ENCODE results near the gene DHRS7C. TPM values are rescaled to one million over a fixed set of nuclear protein-coding genes. Genes with fewer than 3 reads are reported as not detected.

Gene DHRS7C
- total RNA-seq, 1 experiment from 2014 or later = not detected

- Mint-ChIP-seq H3K4me3 (ENCODE audit: unreplicated experiment) (no peak overlapping the region), H3K27me3 (ENCODE audit: insufficient read depth, unreplicated experiment) (no peaks in the 10 kb centered on the region), H3K27ac (ENCODE audit: low read depth, unreplicated experiment) (no peak overlapping the region), H3K36me3 (ENCODE audit: insufficient read depth, unreplicated experiment) (no peaks in the 10 kb centered on the region), H3K9me3 (ENCODE audit: unreplicated experiment) (peaks cover 5% of the 10 kb centered on the region), H3K4me1 (ENCODE audit: insufficient read depth, unreplicated experiment) (no peaks in the 10 kb centered on the region)
- TF ChIP-seq CTCF (IDR thresholded peaks at IDR 0.05; ENCODE audit: unreplicated experiment) = no peak
- POLR2A ChIA-PET = interaction anchor here (0.5 kb wide), 1 partner anchor 201 kb away, joined by 3 read pairs; the partner anchor contains the start of gene STX8
- no TSS peak for BruUV-seq (replicated peaks)
- DNase-seq (ENCODE audit: unreplicated experiment) = no peak
- intact Hi-C loops (cut with micrococcal nuclease) = no loop called here
- CTCF ChIA-PET = interaction anchor here (0.8 to 1.1 kb wide), 3 partner anchors 8 to 152 kb away, joined by 3 read pairs; no protein-coding TSS in a partner anchor
Observed at GRCh38 chr17:9776911-9777310, 14.5 kb downstream of the DHRS7C start.

GRCh38 chr17:9772658-9773057, 18.7 kb downstream of the DHRS7C start:
- Mint-ChIP-seq H3K36me3 (ENCODE audit: insufficient read depth, unreplicated experiment) (peaks cover 4% of the 10 kb centered on the region), H3K9me3 (ENCODE audit: unreplicated experiment) (peaks cover 5% of the 10 kb centered on the region), H3K27me3 (ENCODE audit: insufficient read depth, unreplicated experiment) (no peaks in the 10 kb centered on the region), H3K27ac (ENCODE audit: low read depth, unreplicated experiment) (no peak overlapping the region), H3K4me1 (ENCODE audit: insufficient read depth, unreplicated experiment) (no peaks in the 10 kb centered on the region), H3K4me3 (ENCODE audit: unreplicated experiment) (no peak overlapping the region)
- intact Hi-C loops (cut with micrococcal nuclease) = no loop called here
- DNase-seq (ENCODE audit: unreplicated experiment) = no peak
- BruUV-seq (replicated peaks) = no TSS peak
- ChIA-PET CTCF (interaction anchor here (0.6 to 2.1 kb wide), 5 partner anchors 8 to 825 kb away, joined by 3 to 8 read pairs (median 3); partner anchors contain the start of gene DHRS7C), POLR2A (interaction anchor here (0.5 kb wide), 1 partner anchor 31 kb away, joined by 4 read pairs; no protein-coding TSS in a partner anchor)
- no peak for TF ChIP-seq CTCF (IDR thresholded peaks at IDR 0.05; ENCODE audit: unreplicated experiment)

- no peak overlapping the region for H3K4me3 Mint-ChIP-seq (ENCODE audit: unreplicated experiment)
- H3K36me3 Mint-ChIP-seq (ENCODE audit: insufficient read depth, unreplicated experiment) = peaks cover 4% of the 10 kb centered on the region
- POLR2A ChIA-PET = no interaction called here
- H3K9me3 Mint-ChIP-seq (ENCODE audit: unreplicated experiment) = peaks cover 5% of the 10 kb centered on the region
- no TSS peak for BruUV-seq (replicated peaks)
- no peak overlapping the region for H3K27ac Mint-ChIP-seq (ENCODE audit: low read depth, unreplicated experiment)
- no peak for DNase-seq (ENCODE audit: unreplicated experiment)
- no peak for TF ChIP-seq CTCF (IDR thresholded peaks at IDR 0.05; ENCODE audit: unreplicated experiment)
- no peaks in the 10 kb centered on the region for H3K27me3 Mint-ChIP-seq (ENCODE audit: insufficient read depth, unreplicated experiment)
- CTCF ChIA-PET = no interaction called here
- intact Hi-C loops (cut with micrococcal nuclease) = no loop called here
- H3K4me1 Mint-ChIP-seq (ENCODE audit: insufficient read depth, unreplicated experiment) = no peaks in the 10 kb centered on the region
Observed at GRCh38 chr17:9771465-9771864, 19.9 kb downstream of the DHRS7C start.

GRCh38 chr17:9769036-9769695, 22.2 kb downstream of the DHRS7C start:
- peaks cover 4% of the 10 kb centered on the region for H3K36me3 Mint-ChIP-seq (ENCODE audit: insufficient read depth, unreplicated experiment)
- ChIA-PET POLR2A (no interaction called here), CTCF (interaction anchor here (0.6 to 6.4 kb wide), 26 partner anchors 7 to 854 kb away, joined by 3 to 45 read pairs (median 4); partner anchors contain the start of genes CFAP52, STX8 and USP43)
- H3K9me3 Mint-ChIP-seq (ENCODE audit: unreplicated experiment) = no peaks in the 10 kb centered on the region
- no peaks in the 10 kb centered on the region for H3K4me1 Mint-ChIP-seq (ENCODE audit: insufficient read depth, unreplicated experiment)
- H3K27me3 Mint-ChIP-seq (ENCODE audit: insufficient read depth, unreplicated experiment) = peaks cover 6% of the 10 kb centered on the region
- no peak for DNase-seq (ENCODE audit: unreplicated experiment)
- intact Hi-C loops (cut with micrococcal nuclease) = loop anchor here (10.0 kb wide), 1 partner anchor 774 kb away; no protein-coding TSS in a partner anchor
- BruUV-seq (replicated peaks) = no TSS peak
- H3K4me3 Mint-ChIP-seq (ENCODE audit: unreplicated experiment) = no peak overlapping the region
- no peak for TF ChIP-seq CTCF (IDR thresholded peaks at IDR 0.05; ENCODE audit: unreplicated experiment)
- no peak overlapping the region for H3K27ac Mint-ChIP-seq (ENCODE audit: low read depth, unreplicated experiment)
